GM12873 (cell line): ENCODE measurements around the gene PRKAR2B.

ENCODE experiments used
- CTCF ChIP-seq: IDR thresholded peaks from 2 replicates; pipeline ENCODE4 v1.5.1; 2012; ENCODE audit warnings: low read depth, mild to moderate bottlenecking, moderate library complexity, low read length, control low read depth; ENCODE audit not compliant: insufficient read depth; ENCODE audit errors: missing control alignments

Gene PRKAR2B

GRCh38 chr7:107194052-107194451 is 149.5 kb downstream of the PRKAR2B start:
- no peak for TF ChIP-seq CTCF

GRCh38 chr7:107196834-107197610 is 152.5 kb downstream of the PRKAR2B start:
- TF ChIP-seq CTCF: no peak

- peak; percentile 51 for TF ChIP-seq CTCF
Measured at GRCh38 chr7:107201795-107202450, 157.4 kb downstream of the PRKAR2B start.

- no peak for TF ChIP-seq CTCF
Measured at GRCh38 chr7:107203607-107204006, 159.1 kb downstream of the PRKAR2B start.

GRCh38 chr7:107206136-107206535 is 161.6 kb downstream of the PRKAR2B start:
- no peak for TF ChIP-seq CTCF

- no peak for TF ChIP-seq CTCF
Measured at GRCh38 chr7:107206706-107207105, 162.2 kb downstream of the PRKAR2B start.

- no peak for TF ChIP-seq CTCF
Measured at GRCh38 chr7:107207459-107207858, 163.0 kb downstream of the PRKAR2B start.
